GM13977 (cell line): ENCODE results near the gene PSMA6.

Experiments used
- DNase-seq: peaks from one replicate; pipeline ENCODE4 v3.0.0; 2012; ENCODE audit warnings: low spot score
- CTCF ChIP-seq: IDR thresholded peaks from 2 replicates; pipeline ENCODE4 v1.5.1; 2012; ENCODE audit warnings: mild to moderate bottlenecking, control low read depth; ENCODE audit not compliant: insufficient read depth; ENCODE audit errors: extremely low read depth, missing control alignments
- in situ Hi-C: fragments of 300-500 bp; cut with MboI; formaldehyde crosslinking; loops from one replicate; pipeline ENCODE4 v1.12.0; 2022; ENCODE audit warnings: low sequenced_read_pairs, low pct_unique_long_range_greater_than_20kb, mixed read lengths, inconsistent platforms; ENCODE audit not compliant: unreplicated experiment

Gene PSMA6

GRCh38 chr14:35366521-35366976 is 74.4 kb downstream of the PSMA6 start:
- no peak for DNase-seq
- in situ Hi-C loops: no loop called here
- TF ChIP-seq CTCF: no peak

- no peak for DNase-seq
- no peak for TF ChIP-seq CTCF
- in situ Hi-C loops: no loop called here
These were observed 74.8 kb downstream of the PSMA6 start for GRCh38 chr14:35367056-35367372.
